Heart left ventricle (tissue), 13 donors: ENCODE data around the gene SOBP.

Source experiments
- POLR2A ChIP-seq, 2 donors: fragments of 450-650 bp; IDR thresholded peaks; one replicate each; pipeline ENCODE4 v1.6.1; 2017; ENCODE audit warnings: antibody characterized with exemption in 2 of 2, mild to moderate bottlenecking in 2 of 2, moderate library complexity in 2 of 2
- TF ChIP-seq, protein P1 (sequence below), 12 donors: fragments of 200-600 bp; sonication (generic) in 4 of 12; IDR thresholded peaks; one replicate each; pipeline versions ENCODE4 v1.5.0 to v1.8.0; 2018 to 2022; ENCODE audit warnings: antibody characterized with exemption in 12 of 12, mild to moderate bottlenecking in 5 of 12
- donor health status: ischemic (EF 13 %, LVEDD 7.1; RV severe dilation, severe dysfunction).
- donor health status: DM: no; HTN: yes; CAD: no.
- donor health status: DM: no; HTN: no; CAD: no.
- donor health status: ischemic (EF 25% LVEDD 6.9; RV normal size, moderate dysfunction).
- donor health status: ischemic (EF 25% LVEDD 5.7; RV mildly dilated, moderate dysfunction).
- donor health status: ischemic (EF 35%, LVEDD 5.7; RV mildly dilated, moderate dysfunction).
- donor health status: nonischemic (EF 11% LVEDD 7.7; RV severe dilation, severe dysfunction).
- donor health status: DM: yes; HTN: yes; CAD: no.
- donor health status: PGD.
- donor health status: ischemic (EF 29% LVEDD 5.4; RV normal size, mild dysfunction).
- donor health status: nonischemic (EF 23%, LVEDD 6.1; RV moderate dilation, normal function).

- no peak for TF ChIP-seq POLR2A (IDR thresholded peaks at IDR 0.05)
- TF ChIP-seq, protein P1, sequence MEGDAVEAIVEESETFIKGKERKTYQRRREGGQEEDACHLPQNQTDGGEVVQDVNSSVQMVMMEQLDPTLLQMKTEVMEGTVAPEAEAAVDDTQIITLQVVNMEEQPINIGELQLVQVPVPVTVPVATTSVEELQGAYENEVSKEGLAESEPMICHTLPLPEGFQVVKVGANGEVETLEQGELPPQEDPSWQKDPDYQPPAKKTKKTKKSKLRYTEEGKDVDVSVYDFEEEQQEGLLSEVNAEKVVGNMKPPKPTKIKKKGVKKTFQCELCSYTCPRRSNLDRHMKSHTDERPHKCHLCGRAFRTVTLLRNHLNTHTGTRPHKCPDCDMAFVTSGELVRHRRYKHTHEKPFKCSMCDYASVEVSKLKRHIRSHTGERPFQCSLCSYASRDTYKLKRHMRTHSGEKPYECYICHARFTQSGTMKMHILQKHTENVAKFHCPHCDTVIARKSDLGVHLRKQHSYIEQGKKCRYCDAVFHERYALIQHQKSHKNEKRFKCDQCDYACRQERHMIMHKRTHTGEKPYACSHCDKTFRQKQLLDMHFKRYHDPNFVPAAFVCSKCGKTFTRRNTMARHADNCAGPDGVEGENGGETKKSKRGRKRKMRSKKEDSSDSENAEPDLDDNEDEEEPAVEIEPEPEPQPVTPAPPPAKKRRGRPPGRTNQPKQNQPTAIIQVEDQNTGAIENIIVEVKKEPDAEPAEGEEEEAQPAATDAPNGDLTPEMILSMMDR (IDR thresholded peaks at IDR 0.05), result no peak
Measured at GRCh38 chr6:107493158-107494057, 3.5 kb downstream of the SOBP start.
